Measurements from ENCODE around the gene LPCAT1. TPM values are rescaled to one million over a fixed set of nuclear protein-coding genes. Genes with fewer than 3 reads are reported as not detected.
"Not testable (repeated sequence)": the region's sequence is repeated elsewhere in the genome, so short reads cannot be mapped to it uniquely, and the experiment has no call there.

LPCAT1 gene
- total RNA-seq, 1 donor from 2014 or later, result 475 TPM

- no peaks in the 10 kb centered on the region for H3K27me3 ChIP-seq (ENCODE audit: low read depth)
- no peak overlapping the region for H3K27ac ChIP-seq
- no peak overlapping the region for H3K4me3 ChIP-seq
- peaks cover 19% of the 10 kb centered on the region for H3K4me1 ChIP-seq
- ATAC-seq, result no peak
- H3K9me3 ChIP-seq, result no peaks in the 10 kb centered on the region
- no peak for TF ChIP-seq CTCF (IDR thresholded peaks at IDR 0.05)
- intact Hi-C loops (cut with DNase I), result no loop called here
- H3K36me3 ChIP-seq, result no peaks in the 10 kb centered on the region
- DNase-seq, result no peak
Observed at GRCh38 chr5:1562599-1562998, 38.8 kb upstream of the LPCAT1 start.

- H3K4me3 ChIP-seq, result no peak overlapping the region
- DNase-seq (no peak), ATAC-seq (no peak)
- no peaks in the 10 kb centered on the region for H3K36me3 ChIP-seq
- no peak overlapping the region for H3K27ac ChIP-seq
- no peaks in the 10 kb centered on the region for H3K27me3 ChIP-seq (ENCODE audit: low read depth)
- H3K9me3 ChIP-seq, result no peaks in the 10 kb centered on the region
- TF ChIP-seq CTCF (IDR thresholded peaks at IDR 0.05), result no peak
- peaks cover 17% of the 10 kb centered on the region for H3K4me1 ChIP-seq
- intact Hi-C loops (cut with DNase I), result no loop called here
Observed at GRCh38 chr5:1561402-1561929, 37.7 kb upstream of the LPCAT1 start.

- DNase-seq; intact Hi-C loops (cut with DNase I); ATAC-seq; H3K27ac ChIP-seq; H3K36me3 ChIP-seq; H3K4me3 ChIP-seq; H3K27me3 ChIP-seq (ENCODE audit: low read depth); H3K9me3 ChIP-seq: not testable (repeated sequence)
- H3K4me1 ChIP-seq, result peaks cover 27% of the 10 kb centered on the region
Observed at GRCh38 chr5:1560499-1560898, 36.7 kb upstream of the LPCAT1 start.

GRCh38 chr5:1558944-1559343 is 35.2 kb upstream of the LPCAT1 start:
- no peak for ATAC-seq

GRCh38 chr5:1557114-1557873 is 33.5 kb upstream of the LPCAT1 start:
- DNase-seq, result peak; percentile 76
- peaks cover 42% of the 10 kb centered on the region for H3K4me1 ChIP-seq
- no peaks in the 10 kb centered on the region for H3K27me3 ChIP-seq (ENCODE audit: low read depth)
- no peaks in the 10 kb centered on the region for H3K9me3 ChIP-seq
- H3K4me3 ChIP-seq, result no peak overlapping the region
- intact Hi-C loops (cut with DNase I), result no loop called here
- H3K27ac ChIP-seq, result peak overlapping the region; percentile 86
- H3K36me3 ChIP-seq, result no peaks in the 10 kb centered on the region
- peak; percentile 52 to 74 for ATAC-seq
- peak; percentile 19 for TF ChIP-seq CTCF (IDR thresholded peaks at IDR 0.05)

More at GRCh38 chr5:1558944-1559343, 35.2 kb upstream of the LPCAT1 start:
- intact Hi-C loops (cut with DNase I), result no loop called here
- Histone ChIP-seq H3K4me3 (no peak overlapping the region), H3K9me3 (no peaks in the 10 kb centered on the region), H3K27me3 (ENCODE audit: low read depth) (no peaks in the 10 kb centered on the region), H3K27ac (no peak overlapping the region), H3K36me3 (no peaks in the 10 kb centered on the region), H3K4me1 (peaks cover 35% of the 10 kb centered on the region)
- no peak for DNase-seq
- no peak for TF ChIP-seq CTCF (IDR thresholded peaks at IDR 0.05)

All from lower lobe of right lung (tissue), 2 donors.